Smooth muscle cell (in vitro differentiated cells): ENCODE measurements around the gene TIAM1. TPM values are rescaled to one million over a fixed set of nuclear protein-coding genes. Genes with fewer than 3 reads are reported as not detected.

Experiments used
- DNase-seq: peaks from one replicate; lab custom pipeline; 2025; ENCODE audit not compliant: unreplicated experiment; lab: John Stamatoyannopoulos, UW
- H2AFZ ChIP-seq: fragments of 200-600 bp; sonication (generic); 2 replicates; pipeline ENCODE4 v1.6.0; 2016; ENCODE audit warnings: antibody characterized with exemption, low read depth, mild to moderate bottlenecking
- H3F3A ChIP-seq: fragments of 200-600 bp; sonication (generic); 2 replicates; pipeline ENCODE4 v1.6.0; 2017; ENCODE audit warnings: antibody characterized with exemption, low read depth
- H3K27ac ChIP-seq: fragments of 200-600 bp; sonication (generic); 2 replicates; pipeline ENCODE4 v1.5.1; 2016; ENCODE audit warnings: low read depth, mild to moderate bottlenecking
- H3K27me3 ChIP-seq: fragments of 200-600 bp; sonication (generic); 2 replicates; pipeline ENCODE4 v1.6.1; 2016; ENCODE audit warnings: low read depth, mild to moderate bottlenecking
- H3K36me3 ChIP-seq: fragments of 200-600 bp; sonication (generic); 2 replicates; pipeline ENCODE4 v1.5.1; 2016; ENCODE audit warnings: low read depth
- H3K4me1 ChIP-seq: fragments of 200-600 bp; sonication (generic); 2 replicates; pipeline ENCODE4 v1.5.1; 2016; ENCODE audit warnings: low read depth
- H3K4me2 ChIP-seq: fragments of 200-600 bp; sonication (generic); 2 replicates; pipeline ENCODE4 v1.6.0; 2016; ENCODE audit warnings: mild to moderate bottlenecking
- H3K4me3 ChIP-seq: fragments of 200-600 bp; sonication (generic); 2 replicates; pipeline ENCODE4 v1.5.1; 2016; ENCODE audit warnings: mild to moderate bottlenecking
- H3K79me2 ChIP-seq: fragments of 200-600 bp; sonication (generic); 2 replicates; pipeline ENCODE4 v1.6.0; 2016; ENCODE audit warnings: low read depth, mild to moderate bottlenecking
- H3K9ac ChIP-seq: fragments of 200-600 bp; sonication (generic); 2 replicates; pipeline ENCODE4 v1.6.0; 2016; ENCODE audit warnings: low read depth
- H3K9me3 ChIP-seq: fragments of 200-600 bp; sonication (generic); replicated peaks from 2 replicates; pipeline ENCODE4 v1.5.1; 2016; ENCODE audit warnings: low read depth
- H4K20me1 ChIP-seq: fragments of 200-600 bp; sonication (generic); 2 replicates; pipeline ENCODE4 v1.6.0; 2016; ENCODE audit warnings: low read depth
- WGBS: methylation state at CpG from one replicate; pipeline ENCODE4 v1.1.7; 2016; ENCODE audit warnings: low lambda C conversion rate; 5-methylcytosine and 5-hydroxymethylcytosine counted together
- polyA plus RNA-seq: library from polyadenylated mRNA; unstranded; fragments of >200 nt; fragmentation: Nextera tagmentation; extraction: Ambion mirVana; gene quantifications from 2 replicates; pipeline ENCODE4 v1.2.1, GENCODE V29; 2016
- total RNA-seq: library from RNA; depleted of rRNA; stranded (reverse); fragments of >200 nt; gene quantifications from 2 replicates; pipeline ENCODE4 v1.2.3, GENCODE V29; 2014
- TF ChIP-seq, protein P1 (sequence below): fragments of 200-600 bp; sonication (generic); IDR thresholded peaks from 2 replicates; pipeline ENCODE4 v1.5.1; 2017; ENCODE audit warnings: borderline replicate concordance, mild to moderate bottlenecking, antibody characterized with exemption; ENCODE audit not compliant: insufficient read depth, poor library complexity, severe bottlenecking

The TIAM1 gene
- total and polyA plus RNA-seq, 2 experiments from 2014 or later = 3.2 to 12.9 TPM

- DNase-seq = no peak
- Histone ChIP-seq H3K79me2 (no peaks in the 10 kb centered on the region), H3K4me2 (no peak overlapping the region), H2AFZ (no peak overlapping the region), H3K9ac (no peak overlapping the region), H4K20me1 (no peaks in the 10 kb centered on the region), H3F3A (no peaks in the 10 kb centered on the region), H3K27me3 (no peaks in the 10 kb centered on the region), H3K4me1 (no peaks in the 10 kb centered on the region), H3K27ac (no peak overlapping the region), H3K9me3 (no peaks in the 10 kb centered on the region), H3K36me3 (no peaks in the 10 kb centered on the region), H3K4me3 (no peak overlapping the region)
- TF ChIP-seq, protein P1, sequence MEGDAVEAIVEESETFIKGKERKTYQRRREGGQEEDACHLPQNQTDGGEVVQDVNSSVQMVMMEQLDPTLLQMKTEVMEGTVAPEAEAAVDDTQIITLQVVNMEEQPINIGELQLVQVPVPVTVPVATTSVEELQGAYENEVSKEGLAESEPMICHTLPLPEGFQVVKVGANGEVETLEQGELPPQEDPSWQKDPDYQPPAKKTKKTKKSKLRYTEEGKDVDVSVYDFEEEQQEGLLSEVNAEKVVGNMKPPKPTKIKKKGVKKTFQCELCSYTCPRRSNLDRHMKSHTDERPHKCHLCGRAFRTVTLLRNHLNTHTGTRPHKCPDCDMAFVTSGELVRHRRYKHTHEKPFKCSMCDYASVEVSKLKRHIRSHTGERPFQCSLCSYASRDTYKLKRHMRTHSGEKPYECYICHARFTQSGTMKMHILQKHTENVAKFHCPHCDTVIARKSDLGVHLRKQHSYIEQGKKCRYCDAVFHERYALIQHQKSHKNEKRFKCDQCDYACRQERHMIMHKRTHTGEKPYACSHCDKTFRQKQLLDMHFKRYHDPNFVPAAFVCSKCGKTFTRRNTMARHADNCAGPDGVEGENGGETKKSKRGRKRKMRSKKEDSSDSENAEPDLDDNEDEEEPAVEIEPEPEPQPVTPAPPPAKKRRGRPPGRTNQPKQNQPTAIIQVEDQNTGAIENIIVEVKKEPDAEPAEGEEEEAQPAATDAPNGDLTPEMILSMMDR = no peak
- WGBS = 64% methylated on average over 1 of the region's 1 CpG
These were observed 138.6 kb downstream of the TIAM1 start for GRCh38 chr21:31205412-31205811.

GRCh38 chr21:31204801-31205200 is 139.3 kb downstream of the TIAM1 start:
- Histone ChIP-seq H3K27ac (no peak overlapping the region), H3F3A (no peaks in the 10 kb centered on the region), H3K79me2 (no peaks in the 10 kb centered on the region), H2AFZ (no peak overlapping the region), H3K4me3 (no peak overlapping the region), H3K27me3 (no peaks in the 10 kb centered on the region), H3K36me3 (no peaks in the 10 kb centered on the region), H4K20me1 (no peaks in the 10 kb centered on the region), H3K9ac (no peak overlapping the region), H3K9me3 (no peaks in the 10 kb centered on the region), H3K4me2 (no peak overlapping the region), H3K4me1 (no peaks in the 10 kb centered on the region)
- DNase-seq = no peak
- TF ChIP-seq, protein P1 = no peak
- WGBS = 62% methylated on average over 3 of the region's 3 CpGs

DNA sequence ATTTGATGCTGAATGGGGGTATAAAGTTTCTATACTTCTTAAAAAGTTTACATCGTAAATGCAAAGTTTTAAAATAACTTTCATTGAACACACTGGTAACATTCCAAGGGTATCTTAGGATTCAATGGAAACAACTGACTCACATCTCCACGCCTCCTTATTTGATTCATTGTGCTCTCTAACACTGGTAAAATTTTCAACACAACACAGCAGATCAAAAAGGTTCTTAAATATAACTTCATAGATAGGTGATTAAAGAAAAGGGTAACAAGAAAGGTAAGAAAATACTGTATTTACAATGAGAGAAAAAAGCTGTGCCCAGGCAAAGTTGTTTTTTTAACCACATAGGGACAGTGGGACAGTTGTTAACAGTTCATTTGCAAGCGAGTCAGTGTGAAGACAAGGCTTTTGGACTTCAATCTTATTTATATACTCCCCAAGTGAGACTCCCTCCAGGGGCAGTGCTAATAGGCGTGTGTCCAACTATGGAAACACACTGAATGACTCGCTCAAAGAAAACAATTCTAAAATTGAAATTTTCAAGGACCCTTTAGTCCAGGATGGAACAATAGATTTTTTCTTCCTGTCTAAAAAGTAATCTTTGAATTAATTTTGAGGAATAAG is 140.5 kb downstream of the TIAM1 start:
- H3K4me1 ChIP-seq = no peaks in the 10 kb centered on the region
- H2AFZ ChIP-seq = no peak overlapping the region
- 63% methylated on average over 5 of the region's 5 CpGs for WGBS
- no peak overlapping the region for H3K27ac ChIP-seq
- no peaks in the 10 kb centered on the region for H3K9me3 ChIP-seq
- TF ChIP-seq, protein P1 = no peak
- no peaks in the 10 kb centered on the region for H4K20me1 ChIP-seq
- H3K79me2 ChIP-seq = no peaks in the 10 kb centered on the region
- no peak for DNase-seq
- no peaks in the 10 kb centered on the region for H3K27me3 ChIP-seq
- H3F3A ChIP-seq = no peaks in the 10 kb centered on the region
- H3K36me3 ChIP-seq = no peaks in the 10 kb centered on the region
- no peak overlapping the region for H3K4me3 ChIP-seq
- no peak overlapping the region for H3K9ac ChIP-seq
- H3K4me2 ChIP-seq = no peak overlapping the region

DNA sequence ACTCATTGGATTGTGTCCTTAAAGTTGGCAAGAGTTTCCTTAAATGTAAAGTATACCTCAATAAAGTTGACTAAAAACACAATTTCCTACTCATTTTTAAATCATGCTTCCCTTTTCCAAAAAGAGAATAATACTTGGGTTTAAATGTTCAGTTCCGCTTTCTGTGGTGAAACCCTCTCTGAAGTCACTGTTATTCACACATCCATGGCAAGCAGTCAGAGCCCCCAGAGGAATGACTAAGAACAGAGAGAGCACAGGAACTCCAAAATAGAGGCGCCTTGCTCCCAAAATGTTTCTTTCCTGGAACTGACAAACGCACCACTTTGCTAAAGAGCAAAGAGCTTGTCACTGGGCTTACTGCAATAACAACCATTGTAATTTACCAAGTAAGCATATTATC is 142.5 kb downstream of the TIAM1 start:
- H3K79me2 ChIP-seq = no peaks in the 10 kb centered on the region
- no peaks in the 10 kb centered on the region for H3F3A ChIP-seq
- H3K4me1 ChIP-seq = no peaks in the 10 kb centered on the region
- no peak for DNase-seq
- TF ChIP-seq, protein P1 = no peak
- H3K27ac ChIP-seq = no peak overlapping the region
- H3K4me2 ChIP-seq = no peak overlapping the region
- H3K36me3 ChIP-seq = no peaks in the 10 kb centered on the region
- no peaks in the 10 kb centered on the region for H4K20me1 ChIP-seq
- H3K4me3 ChIP-seq = no peak overlapping the region
- WGBS = 72% methylated on average over 3 of the region's 3 CpGs
- no peak overlapping the region for H3K9ac ChIP-seq
- H2AFZ ChIP-seq = no peak overlapping the region
- H3K27me3 ChIP-seq = no peaks in the 10 kb centered on the region
- no peaks in the 10 kb centered on the region for H3K9me3 ChIP-seq
